PFSK-1 (cell line): ENCODE data around the gene KREMEN2.

Experiments used
- FOXP2 ChIP-seq: optimal IDR thresholded peaks from 2 replicates; pipeline ENCODE3; 2011; ENCODE audit warnings: borderline replicate concordance, control low read depth, inconsistent platforms; ENCODE audit not compliant: insufficient read depth; ENCODE audit errors: extremely low read length, extremely low read depth
- POLR2AphosphoS5 ChIP-seq: IDR thresholded peaks from 2 replicates; pipeline ENCODE4 v1.6.1; 2012; ENCODE audit warnings: low read depth, mild to moderate bottlenecking, control low read depth, low read length, moderate library complexity
- SIN3A ChIP-seq: IDR thresholded peaks from 2 replicates; pipeline ENCODE4 v1.6.1; 2012; ENCODE audit warnings: mild to moderate bottlenecking, low read length, moderate library complexity, borderline replicate concordance; ENCODE audit not compliant: insufficient read depth
- TAF1 ChIP-seq: IDR thresholded peaks from 2 replicates; pipeline ENCODE4 v1.6.1; 2012; ENCODE audit warnings: low read length, control low read depth, borderline replicate concordance; ENCODE audit not compliant: insufficient read depth
- TF ChIP-seq, protein P1 (sequence below), 2 experiments: IDR thresholded peaks; 2 replicates each; pipeline versions ENCODE4 v1.6.1 to v1.8.0; 2011 to 2012; ENCODE audit warnings: low read depth in 2 of 2, low read length in 2 of 2, control low read depth in 1 of 2, inconsistent platforms in 1 of 2, mild to moderate bottlenecking in 1 of 2, moderate library complexity in 1 of 2; ENCODE audit not compliant: insufficient read depth in 1 of 2

GRCh38 chr16:2956579-2956956 lies 7.5 kb upstream of the KREMEN2 start:
- TF ChIP-seq, protein P1, sequence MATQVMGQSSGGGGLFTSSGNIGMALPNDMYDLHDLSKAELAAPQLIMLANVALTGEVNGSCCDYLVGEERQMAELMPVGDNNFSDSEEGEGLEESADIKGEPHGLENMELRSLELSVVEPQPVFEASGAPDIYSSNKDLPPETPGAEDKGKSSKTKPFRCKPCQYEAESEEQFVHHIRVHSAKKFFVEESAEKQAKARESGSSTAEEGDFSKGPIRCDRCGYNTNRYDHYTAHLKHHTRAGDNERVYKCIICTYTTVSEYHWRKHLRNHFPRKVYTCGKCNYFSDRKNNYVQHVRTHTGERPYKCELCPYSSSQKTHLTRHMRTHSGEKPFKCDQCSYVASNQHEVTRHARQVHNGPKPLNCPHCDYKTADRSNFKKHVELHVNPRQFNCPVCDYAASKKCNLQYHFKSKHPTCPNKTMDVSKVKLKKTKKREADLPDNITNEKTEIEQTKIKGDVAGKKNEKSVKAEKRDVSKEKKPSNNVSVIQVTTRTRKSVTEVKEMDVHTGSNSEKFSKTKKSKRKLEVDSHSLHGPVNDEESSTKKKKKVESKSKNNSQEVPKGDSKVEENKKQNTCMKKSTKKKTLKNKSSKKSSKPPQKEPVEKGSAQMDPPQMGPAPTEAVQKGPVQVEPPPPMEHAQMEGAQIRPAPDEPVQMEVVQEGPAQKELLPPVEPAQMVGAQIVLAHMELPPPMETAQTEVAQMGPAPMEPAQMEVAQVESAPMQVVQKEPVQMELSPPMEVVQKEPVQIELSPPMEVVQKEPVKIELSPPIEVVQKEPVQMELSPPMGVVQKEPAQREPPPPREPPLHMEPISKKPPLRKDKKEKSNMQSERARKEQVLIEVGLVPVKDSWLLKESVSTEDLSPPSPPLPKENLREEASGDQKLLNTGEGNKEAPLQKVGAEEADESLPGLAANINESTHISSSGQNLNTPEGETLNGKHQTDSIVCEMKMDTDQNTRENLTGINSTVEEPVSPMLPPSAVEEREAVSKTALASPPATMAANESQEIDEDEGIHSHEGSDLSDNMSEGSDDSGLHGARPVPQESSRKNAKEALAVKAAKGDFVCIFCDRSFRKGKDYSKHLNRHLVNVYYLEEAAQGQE (IDR thresholded peaks at IDR 0.05; ENCODE audit: insufficient read depth in 1 of 2, low read depth in 2 of 2, low read length in 2 of 2) = no peak
- TF ChIP-seq POLR2AphosphoS5 (no peak), FOXP2 (no peak), SIN3A (no peak), TAF1 (no peak)
